BLaER1 treated with 17β-estradiol and CSF1 and Interleukin-3, amounts not matched to agents 10 nM and 100 nM (cell line): Measurements from ENCODE around the gene HOXA5.

Experiments used
- H3K27ac ChIP-seq, 11 experiments: shearing (Covaris generic); formaldehyde crosslinking; 2 replicates each; pipeline ENCODE4 v1.8.1; 2022
- H3K27me3 ChIP-seq, 11 experiments: shearing (Covaris generic); formaldehyde crosslinking; 2 replicates each; pipeline ENCODE4 v1.8.1; 2022
- H3K36me3 ChIP-seq, 11 experiments: shearing (Covaris generic); formaldehyde crosslinking; 2 replicates each; pipeline ENCODE4 v1.8.1; 2022
- H3K4me1 ChIP-seq, 10 experiments: shearing (Covaris generic); formaldehyde crosslinking; 2 replicates each; pipeline ENCODE4 v1.8.1; 2022
- H3K4me2 ChIP-seq, 11 experiments: shearing (Covaris generic); formaldehyde crosslinking; 2 replicates each; pipeline ENCODE4 v1.8.1; 2022
- H3K4me3 ChIP-seq, 10 experiments: shearing (Covaris generic); formaldehyde crosslinking; 2 replicates each; pipeline ENCODE4 v1.8.1; 2022
- H3K9ac ChIP-seq, 11 experiments: shearing (Covaris generic); formaldehyde crosslinking; 2 replicates each; pipeline ENCODE4 v1.8.1; 2022
- H3K9me3 ChIP-seq, 11 experiments: shearing (Covaris generic); formaldehyde crosslinking; replicated peaks in 1 of 11; 2 replicates each; pipeline ENCODE4 v1.8.1; 2022
- H4K20me1 ChIP-seq, 11 experiments: shearing (Covaris generic); formaldehyde crosslinking; 2 replicates each; pipeline ENCODE4 v1.8.1; 2022
- Cebpa-rat ChIP-seq, 11 experiments: shearing (Covaris generic); IDR thresholded peaks; 2 replicates each; pipeline ENCODE4 v1.8.1; 2022

Gene HOXA5

GRCh38 chr7:27117887-27118491 lies 25.5 kb downstream of the HOXA5 start:
- no peak overlapping the region for H3K4me3 ChIP-seq
- no peaks in the 10 kb centered on the region for H3K27me3 ChIP-seq
- H4K20me1 ChIP-seq = no peaks in the 10 kb centered on the region
- TF ChIP-seq Cebpa-rat (IDR thresholded peaks at IDR 0.05) = no peak
- H3K9me3 ChIP-seq = peaks cover 0 to 8% (median 0%) of the 10 kb centered on the region in 11 experiments; a peak in 5 of 22 replicates
- H3K36me3 ChIP-seq = no peaks in the 10 kb centered on the region
- H3K27ac ChIP-seq = no peak overlapping the region
- no peak overlapping the region for H3K4me2 ChIP-seq
- no peak overlapping the region for H3K9ac ChIP-seq
- no peaks in the 10 kb centered on the region for H3K4me1 ChIP-seq

GRCh38 chr7:27116962-27117886 lies 26.3 kb downstream of the HOXA5 start:
- peaks cover 0 to 6% (median 0%) of the 10 kb centered on the region in 11 experiments; a peak in 3 of 22 replicates for H3K9me3 ChIP-seq
- H3K36me3 ChIP-seq = no peaks in the 10 kb centered on the region
- no peak overlapping the region for H3K4me2 ChIP-seq
- H4K20me1 ChIP-seq = no peaks in the 10 kb centered on the region
- H3K4me1 ChIP-seq = no peaks in the 10 kb centered on the region
- no peak for TF ChIP-seq Cebpa-rat (IDR thresholded peaks at IDR 0.05)
- no peak overlapping the region for H3K4me3 ChIP-seq
- no peak overlapping the region for H3K9ac ChIP-seq
- no peak overlapping the region for H3K27ac ChIP-seq
- no peaks in the 10 kb centered on the region for H3K27me3 ChIP-seq

DNA sequence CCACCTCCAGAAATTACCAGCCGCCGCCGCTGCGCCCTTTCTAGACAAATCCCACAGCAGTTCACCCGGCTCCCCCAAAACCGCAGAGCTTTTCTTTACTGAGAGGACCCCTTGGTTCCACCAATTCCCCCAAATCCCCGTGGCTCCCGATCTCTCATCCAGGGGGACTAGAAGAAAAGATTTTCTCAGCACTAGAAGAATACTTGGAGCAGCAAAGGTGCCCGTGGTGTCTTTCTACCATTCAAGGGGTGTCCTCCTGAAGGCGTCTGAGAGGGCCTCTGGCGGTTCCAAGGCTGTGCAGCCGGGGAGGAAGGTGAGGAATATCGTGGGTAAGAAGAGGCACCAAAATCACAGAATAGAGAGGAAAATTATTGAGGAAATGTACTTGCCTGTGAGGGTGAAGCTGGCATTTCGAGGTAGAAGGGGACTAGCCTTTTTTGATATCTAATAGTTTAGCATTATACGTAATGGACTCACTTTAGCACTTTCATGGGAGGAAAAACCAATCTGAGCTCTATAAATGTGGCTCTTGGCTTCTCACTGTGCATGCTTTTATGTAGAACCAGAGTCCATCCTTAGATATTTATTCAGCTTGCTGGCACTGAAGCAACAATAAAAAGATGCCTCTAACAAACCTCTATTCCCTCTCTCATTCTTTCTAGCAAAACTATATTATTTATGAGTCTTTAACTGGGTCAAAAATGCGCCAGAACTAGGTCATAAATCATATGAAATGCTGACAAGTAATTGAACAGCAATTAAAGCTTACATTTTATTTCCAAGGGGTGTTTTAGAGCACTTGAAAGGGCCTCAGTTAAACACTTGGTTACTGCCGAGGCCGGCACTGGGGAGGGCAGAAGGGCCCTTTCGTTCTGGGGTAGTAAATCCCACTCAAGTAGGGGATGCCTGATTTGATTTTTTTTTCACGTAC lies 27.2 kb downstream of the HOXA5 start:
- no peaks in the 10 kb centered on the region for H3K4me1 ChIP-seq
- no peak overlapping the region for H3K4me2 ChIP-seq
- H3K27me3 ChIP-seq = no peaks in the 10 kb centered on the region
- no peak for TF ChIP-seq Cebpa-rat (IDR thresholded peaks at IDR 0.05)
- H3K9me3 ChIP-seq = peaks cover 0 to 6% (median 0%) of the 10 kb centered on the region in 11 experiments; a peak in 3 of 22 replicates
- no peak overlapping the region for H3K9ac ChIP-seq
- no peaks in the 10 kb centered on the region for H3K36me3 ChIP-seq
- no peak overlapping the region for H3K4me3 ChIP-seq
- H3K27ac ChIP-seq = no peak overlapping the region
- no peaks in the 10 kb centered on the region for H4K20me1 ChIP-seq

- Histone ChIP-seq H3K27me3 (no peaks in the 10 kb centered on the region), H3K4me2 (no peak overlapping the region), H3K9ac (no peak overlapping the region), H3K27ac (no peak overlapping the region), H3K4me1 (no peaks in the 10 kb centered on the region), H3K9me3 (peaks cover 2 to 14% (median 5%) of the 10 kb centered on the region in 11 experiments; a peak in 17 of 22 replicates), H4K20me1 (no peaks in the 10 kb centered on the region), H3K4me3 (no peak overlapping the region), H3K36me3 (no peaks in the 10 kb centered on the region)
- no peak for TF ChIP-seq Cebpa-rat (IDR thresholded peaks at IDR 0.05)
These were observed 28.1 kb downstream of the HOXA5 start for GRCh38 chr7:27115221-27116026.

DNA sequence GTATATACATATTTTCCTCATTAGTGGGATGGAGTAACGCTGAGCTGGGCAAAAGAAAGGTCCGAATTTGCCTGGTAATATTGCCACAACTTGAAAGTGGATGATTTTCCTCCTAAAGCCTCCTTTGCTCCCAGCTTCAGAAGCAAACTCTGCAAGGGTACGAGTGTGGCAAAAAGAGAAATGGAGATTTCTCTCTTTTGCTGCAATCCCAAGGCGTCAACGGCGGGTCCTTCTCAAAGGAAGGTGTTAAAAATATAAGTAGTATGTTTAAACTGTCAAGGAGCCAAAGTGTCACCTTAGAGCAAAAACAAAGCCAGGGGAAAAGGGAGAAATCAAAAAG lies 28.6 kb downstream of the HOXA5 start:
- Histone ChIP-seq H3K27ac (no peak overlapping the region), H3K4me3 (no peak overlapping the region), H4K20me1 (no peaks in the 10 kb centered on the region), H3K9me3 (peaks cover 5 to 20% (median 9%) of the 10 kb centered on the region in 11 experiments; a peak in 17 of 22 replicates), H3K9ac (no peak overlapping the region), H3K36me3 (no peaks in the 10 kb centered on the region), H3K27me3 (no peaks in the 10 kb centered on the region), H3K4me1 (no peaks in the 10 kb centered on the region), H3K4me2 (no peak overlapping the region)
- no peak for TF ChIP-seq Cebpa-rat (IDR thresholded peaks at IDR 0.05)

GRCh38 chr7:27113991-27114769 lies 29.3 kb downstream of the HOXA5 start:
- no peaks in the 10 kb centered on the region for H3K36me3 ChIP-seq
- no peak overlapping the region for H3K9ac ChIP-seq
- no peaks in the 10 kb centered on the region for H3K4me1 ChIP-seq
- H3K27me3 ChIP-seq = no peaks in the 10 kb centered on the region
- no peak overlapping the region for H3K4me2 ChIP-seq
- no peak overlapping the region for H3K4me3 ChIP-seq
- no peaks in the 10 kb centered on the region for H4K20me1 ChIP-seq
- no peak overlapping the region for H3K27ac ChIP-seq
- TF ChIP-seq Cebpa-rat (IDR thresholded peaks at IDR 0.05) = no peak
- peaks cover 5 to 27% (median 15%) of the 10 kb centered on the region in 11 experiments; a peak in 18 of 22 replicates for H3K9me3 ChIP-seq

DNA sequence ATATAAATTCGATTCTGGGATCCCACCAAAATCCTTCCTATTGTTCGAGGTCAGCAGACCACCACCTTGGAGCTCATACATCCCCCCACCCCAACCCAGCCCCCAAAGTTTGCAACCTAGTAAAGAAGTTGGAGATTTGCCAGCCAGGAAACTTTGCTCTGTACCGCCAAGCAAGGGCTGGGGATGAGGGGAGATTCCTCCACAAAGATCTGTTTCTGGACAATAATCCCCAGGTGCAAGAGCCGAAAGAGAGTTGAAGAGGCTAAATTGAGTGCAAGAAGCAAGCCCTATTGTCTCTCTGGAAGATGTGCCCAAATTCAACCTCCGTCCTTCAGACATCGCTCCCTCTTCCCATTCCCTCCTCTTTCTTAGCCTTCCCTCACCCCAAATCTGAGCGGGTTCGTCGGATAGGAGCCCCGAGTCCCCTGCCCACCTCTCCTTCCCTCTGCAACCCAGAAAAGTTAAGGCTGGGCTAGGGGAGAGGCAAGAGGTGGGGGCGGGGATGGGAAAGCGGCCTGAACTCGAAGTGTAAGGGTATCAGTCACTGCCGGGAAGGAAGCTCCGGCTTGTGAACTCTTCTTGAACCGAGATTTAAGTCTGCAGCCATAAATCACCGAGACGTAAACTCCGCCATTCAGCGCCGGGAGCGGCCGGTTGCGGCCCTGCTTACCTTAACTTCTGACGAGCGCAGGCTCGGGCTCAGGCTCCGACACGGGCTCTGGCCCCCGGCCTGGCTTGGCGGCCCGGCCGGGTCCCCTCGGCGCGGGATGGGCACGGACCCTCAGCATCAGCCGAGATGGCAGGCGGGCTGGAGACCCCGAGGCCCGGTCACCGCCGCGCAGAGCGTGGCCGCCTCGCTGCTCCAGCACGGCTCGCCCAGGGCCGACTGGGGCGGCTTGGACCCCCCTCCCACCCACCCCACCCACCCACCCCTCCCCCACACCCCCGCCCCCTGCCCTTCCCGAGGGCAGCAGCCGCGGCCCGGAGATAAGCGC lies 30.2 kb downstream of the HOXA5 start:
- no peak overlapping the region for H3K27ac ChIP-seq
- no peaks in the 10 kb centered on the region for H3K36me3 ChIP-seq
- no peak overlapping the region for H3K4me2 ChIP-seq
- H3K9me3 ChIP-seq = peaks cover 5 to 36% (median 24%) of the 10 kb centered on the region in 11 experiments; a peak in 20 of 22 replicates
- no peaks in the 10 kb centered on the region for H3K4me1 ChIP-seq
- H3K27me3 ChIP-seq = no peaks in the 10 kb centered on the region
- TF ChIP-seq Cebpa-rat (IDR thresholded peaks at IDR 0.05) = no peak
- H3K9ac ChIP-seq = no peak overlapping the region
- no peaks in the 10 kb centered on the region for H4K20me1 ChIP-seq
- no peak overlapping the region for H3K4me3 ChIP-seq
